GM19023 (cell line): Measurements from ENCODE around the gene MIA.
"Not testable (repeated sequence)": the region's sequence is repeated elsewhere in the genome, so short reads cannot be mapped to it uniquely, and the experiment has no call there.

Source experiments
- ATAC-seq: cut with Tn5 transposase; IDR thresholded peaks from one replicate; pipeline ENCODE4 v1.9.1; 2021; ENCODE audit warnings: mild to moderate bottlenecking, moderate library complexity; ENCODE audit not compliant: unreplicated experiment

MIA gene

GRCh38 chr19:40774916-40775631 lies at the start of gene MIA:
MIA (plus strand) TSS chr19:40775521; CDS start chr19:40775543, 22 bp downstream.
- no peak for ATAC-seq

GRCh38 chr19:40726279-40726678 lies 49.0 kb upstream of the MIA start:
- no peak for ATAC-seq

GRCh38 chr19:40730065-40730464 lies 45.3 kb upstream of the MIA start:
- not testable (repeated sequence) for ATAC-seq

GRCh38 chr19:40732304-40732703 lies 43.0 kb upstream of the MIA start:
- ATAC-seq: not testable (repeated sequence)

- ATAC-seq: no peak
Measured at GRCh38 chr19:40733149-40733548, 42.2 kb upstream of the MIA start.

- no peak for ATAC-seq
Measured at GRCh38 chr19:40735013-40735771, 40.1 kb upstream of the MIA start.

- no peak for ATAC-seq
Measured at GRCh38 chr19:40736661-40737060, 38.7 kb upstream of the MIA start.

- no peak for ATAC-seq
Measured at GRCh38 chr19:40737102-40737644, 38.1 kb upstream of the MIA start.

- ATAC-seq: no peak
Measured at GRCh38 chr19:40739030-40739839, 36.1 kb upstream of the MIA start.

GRCh38 chr19:40739871-40740703 lies 35.2 kb upstream of the MIA start:
- ATAC-seq: no peak

GRCh38 chr19:40740747-40741146 lies 34.6 kb upstream of the MIA start:
- ATAC-seq: no peak

GRCh38 chr19:40741527-40742390 lies 33.6 kb upstream of the MIA start:
- ATAC-seq: no peak

- no peak for ATAC-seq
Measured at GRCh38 chr19:40742477-40742876, 32.8 kb upstream of the MIA start.

GRCh38 chr19:40742886-40743285 lies 32.4 kb upstream of the MIA start:
- ATAC-seq: no peak

GRCh38 chr19:40743926-40744325 lies 31.4 kb upstream of the MIA start:
- ATAC-seq: no peak

GRCh38 chr19:40744554-40745401 lies 30.5 kb upstream of the MIA start:
- ATAC-seq: no peak

GRCh38 chr19:40745402-40745780 lies 29.9 kb upstream of the MIA start:
- no peak for ATAC-seq

GRCh38 chr19:40747536-40747935 lies 27.8 kb upstream of the MIA start:
- ATAC-seq: no peak
